ENCODE data around the gene ANKRD34B.
"Not testable (repeated sequence)": the region's sequence is repeated elsewhere in the genome, so short reads cannot be mapped to it uniquely, and the experiment has no call there.

ANKRD34B gene

DNA sequence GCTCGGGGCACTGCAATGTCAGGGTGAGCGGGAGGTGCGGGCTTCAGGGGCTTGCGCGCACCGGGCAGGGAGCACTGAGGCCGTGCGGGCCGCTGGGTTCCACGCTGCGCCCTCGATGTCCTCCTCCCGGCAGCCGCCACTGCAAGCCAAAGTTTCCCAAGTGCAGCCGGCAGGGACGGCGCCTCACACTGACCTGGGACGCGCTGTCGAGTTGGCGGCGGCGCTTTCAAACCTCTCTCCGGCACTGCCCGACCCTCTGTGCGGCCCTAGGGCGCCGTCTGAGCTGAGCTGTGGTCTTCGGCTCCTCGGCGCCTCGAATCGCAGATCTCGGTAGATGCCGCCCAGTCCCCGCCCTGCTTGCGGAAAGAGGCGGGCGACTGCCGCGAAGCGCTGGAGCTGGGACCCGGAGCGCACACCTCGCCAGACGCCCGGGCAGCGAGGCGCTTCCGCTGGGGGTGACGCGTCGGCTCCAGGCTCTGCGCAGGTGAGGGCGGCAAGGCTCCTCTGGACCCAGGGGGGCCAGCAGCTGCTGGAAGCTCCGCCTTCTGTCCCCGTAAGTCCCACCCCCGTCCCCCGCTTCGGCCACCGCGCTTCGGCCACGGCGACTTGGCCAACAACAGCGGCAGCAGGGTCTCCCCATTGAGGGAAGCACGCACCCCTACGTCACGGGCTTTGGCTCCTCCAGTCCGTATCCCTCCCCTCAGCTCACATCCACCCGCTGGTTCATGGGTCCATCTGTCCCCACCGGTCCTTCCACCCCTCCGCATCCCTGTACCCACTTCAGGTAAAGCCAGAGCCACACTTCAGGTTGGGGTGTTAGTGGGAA, at the start of gene ANKRD34B:
ANKRD34B (minus strand) TSS at position 320 of the 826 bp plus-strand sequence. CDS start 10,261 bp downstream, outside the sequence.
- no peak for DNase-seq (ENCODE audit: low spot score)

- DNase-seq (ENCODE audit: low spot score) = peak; percentile 5
Observed at GRCh38 chr5:80619086-80619485, 49.0 kb upstream of the ANKRD34B start.

GRCh38 chr5:80618438-80618837, 48.4 kb upstream of the ANKRD34B start:
- no peak for DNase-seq (ENCODE audit: low spot score)

DNA sequence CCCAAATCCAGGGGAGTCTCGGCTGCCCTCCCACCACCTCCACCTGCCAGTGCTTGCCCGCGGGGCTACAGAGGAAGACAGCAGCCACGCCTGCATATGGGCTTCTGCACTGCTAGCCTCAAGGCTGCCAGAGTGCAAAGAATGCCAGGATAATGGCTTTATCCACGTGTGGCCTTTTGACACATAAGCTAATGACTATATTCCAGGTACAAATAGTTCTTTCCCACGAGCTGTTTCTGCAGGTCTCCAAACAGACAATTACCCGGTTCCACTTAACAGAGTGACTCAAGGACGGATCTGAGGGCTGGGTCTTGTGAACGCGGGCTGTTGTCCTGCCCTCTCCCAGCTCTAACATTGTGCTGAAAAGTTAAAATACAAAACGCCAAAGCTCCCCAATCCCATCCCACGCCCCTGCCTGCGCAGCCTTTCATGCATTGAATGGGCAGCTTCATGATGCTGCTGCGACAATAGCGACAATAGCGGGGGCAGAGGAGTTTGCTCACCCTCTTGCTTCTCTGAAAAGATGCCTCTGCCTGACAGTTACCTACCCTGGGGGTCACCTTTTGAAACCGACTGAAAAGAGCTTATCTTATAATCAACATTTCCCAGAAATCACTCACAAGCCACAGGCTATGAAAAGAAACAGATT, 45.3 kb upstream of the ANKRD34B start:
- DNase-seq (ENCODE audit: low spot score) = peak; percentile 28

DNA sequence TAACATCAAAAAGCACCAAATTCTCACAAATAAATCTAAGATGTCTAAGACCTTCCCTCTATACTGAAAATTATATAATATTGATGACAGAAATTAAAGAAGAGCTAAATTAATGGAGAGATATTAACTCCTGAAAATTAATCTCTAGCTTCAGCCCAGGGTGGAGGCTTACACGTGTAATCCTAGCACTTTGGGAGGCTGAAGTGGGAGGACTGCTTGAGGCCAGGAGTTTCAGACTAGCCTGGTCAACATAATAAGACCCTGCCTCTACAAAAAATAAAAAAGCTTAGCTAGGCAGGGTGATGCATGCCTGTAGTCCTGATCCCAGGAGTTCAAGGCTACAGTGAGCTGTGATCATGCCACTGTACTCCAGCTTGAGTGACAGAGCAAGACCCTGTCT, 39.6 kb upstream of the ANKRD34B start:
- DNase-seq (ENCODE audit: low spot score) = no peak

DNA sequence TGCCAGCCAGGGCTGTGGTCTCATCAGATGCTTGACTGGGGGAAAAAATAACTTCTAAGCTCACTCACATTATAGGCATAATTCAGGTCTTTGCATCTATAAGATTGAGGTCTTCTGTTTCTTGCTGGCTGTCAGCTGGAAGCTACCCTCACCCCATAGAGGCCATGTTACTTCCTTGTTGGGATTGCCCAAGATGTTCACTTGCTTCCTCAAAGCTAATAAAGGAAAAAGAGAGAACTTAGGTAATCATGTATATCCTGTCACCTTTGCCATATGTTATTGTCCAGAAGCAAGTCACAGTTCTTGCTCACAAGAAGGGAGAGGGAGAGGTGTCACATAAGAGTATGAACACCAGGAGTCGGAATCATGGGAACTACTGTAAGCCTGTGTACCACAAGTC, 38.7 kb upstream of the ANKRD34B start:
- no peak for DNase-seq (ENCODE audit: low spot score)

GRCh38 chr5:80607832-80608231, 37.8 kb upstream of the ANKRD34B start:
- no peak for DNase-seq (ENCODE audit: low spot score)

DNA sequence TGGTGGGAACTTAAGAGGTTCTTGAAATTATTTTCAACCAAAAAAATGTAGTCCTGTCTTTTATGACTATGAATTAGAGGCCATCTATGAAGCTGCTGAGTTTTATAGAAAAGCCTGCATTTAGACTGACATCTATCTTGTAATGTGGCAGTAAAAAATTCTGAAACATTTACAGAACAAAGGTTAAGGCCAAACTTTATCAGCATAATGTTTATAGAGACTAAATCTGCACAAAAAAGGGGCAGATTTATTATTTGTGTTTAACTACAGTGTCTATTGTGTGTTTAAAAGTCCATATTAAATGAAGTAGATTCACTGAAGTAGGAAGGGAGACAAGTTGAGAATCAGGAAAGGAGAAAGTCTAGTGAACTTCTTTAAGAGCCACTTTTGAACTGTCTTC, 37.3 kb upstream of the ANKRD34B start:
- no peak for DNase-seq (ENCODE audit: low spot score)

DNA sequence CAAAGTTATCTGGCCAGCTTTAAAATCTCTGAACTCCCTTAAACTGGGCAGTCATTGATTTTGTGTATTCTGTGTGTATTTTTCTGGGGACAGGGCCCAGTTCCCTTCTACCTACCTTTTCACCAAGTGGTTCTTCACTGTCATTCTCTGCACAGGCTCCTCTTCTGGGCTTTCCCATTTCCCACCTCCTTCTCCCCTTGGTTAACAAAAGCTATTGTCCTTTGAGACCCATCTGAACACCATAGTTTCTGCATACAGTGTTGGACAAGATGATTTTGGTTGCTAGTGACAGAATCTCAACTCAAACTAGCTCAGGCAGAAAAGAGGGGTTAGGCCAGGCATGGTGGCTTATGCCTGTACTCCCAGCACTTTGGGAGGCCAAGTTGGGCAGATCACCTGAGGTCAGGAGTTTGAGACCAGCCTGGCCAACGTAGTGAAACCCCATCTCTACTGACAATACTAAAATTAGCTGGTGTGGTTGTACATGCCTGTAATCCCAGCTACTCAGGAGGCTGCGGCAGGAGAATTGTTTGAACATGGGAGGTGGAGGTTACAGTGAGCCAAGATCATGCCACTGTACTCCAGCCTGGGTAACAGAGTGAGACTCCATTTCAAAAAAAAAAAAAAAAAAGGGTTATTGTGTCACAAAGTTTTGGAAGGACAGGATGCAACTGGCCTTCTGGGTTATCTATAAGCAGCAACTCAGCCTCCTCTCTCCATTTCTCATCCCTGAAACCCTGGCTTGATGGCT, 31.0 kb upstream of the ANKRD34B start:
- DNase-seq (ENCODE audit: low spot score) = no peak

- no peak for DNase-seq (ENCODE audit: low spot score)
Observed at GRCh38 chr5:80597500-80597899, 27.4 kb upstream of the ANKRD34B start.

GRCh38 chr5:80594810-80595209, 24.7 kb upstream of the ANKRD34B start:
- DNase-seq (ENCODE audit: low spot score) = no peak

GRCh38 chr5:80592761-80593160, 22.7 kb upstream of the ANKRD34B start:
- no peak for DNase-seq (ENCODE audit: low spot score)

DNA sequence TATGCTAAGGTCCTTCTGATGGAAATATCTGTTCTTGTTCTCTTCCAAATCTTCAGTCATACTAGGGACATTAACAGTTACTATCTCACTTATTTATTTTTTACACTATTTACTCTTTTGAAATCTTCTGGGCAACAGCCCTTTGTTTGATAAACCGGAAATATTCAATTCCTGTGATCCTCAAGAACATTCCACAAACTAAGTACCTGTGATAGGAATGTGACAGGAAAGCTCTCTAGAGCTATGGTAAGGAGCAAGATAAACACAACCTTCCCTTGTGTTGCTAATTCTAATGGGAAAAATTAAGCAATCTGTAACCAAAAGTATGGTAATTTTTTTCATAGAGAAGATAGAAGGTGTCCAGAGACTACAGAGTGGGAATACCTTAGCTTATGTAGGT, 22.0 kb upstream of the ANKRD34B start:
- DNase-seq (ENCODE audit: low spot score) = no peak

- no peak for DNase-seq (ENCODE audit: low spot score)
Observed at GRCh38 chr5:80591352-80591751, 21.3 kb upstream of the ANKRD34B start.

DNA sequence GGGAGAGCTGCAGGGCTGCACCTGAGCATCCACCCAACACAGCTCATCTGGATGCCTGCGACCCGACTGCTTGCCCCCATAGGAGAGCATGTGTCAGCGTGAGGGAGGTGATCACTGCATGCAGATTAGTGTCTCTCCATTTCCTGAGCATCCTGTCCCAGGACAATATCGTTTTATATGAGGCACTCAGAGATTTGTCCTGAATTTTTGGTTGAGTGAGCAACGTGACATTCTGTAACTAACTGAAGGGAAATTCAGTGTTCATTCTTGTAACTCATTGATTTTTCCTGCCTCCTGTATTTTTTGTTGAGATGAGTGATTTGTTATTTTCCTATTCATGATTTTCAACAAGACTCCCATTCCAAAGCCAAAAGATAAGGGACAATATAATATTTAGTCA, 20.7 kb upstream of the ANKRD34B start:
- no peak for DNase-seq (ENCODE audit: low spot score)

DNA sequence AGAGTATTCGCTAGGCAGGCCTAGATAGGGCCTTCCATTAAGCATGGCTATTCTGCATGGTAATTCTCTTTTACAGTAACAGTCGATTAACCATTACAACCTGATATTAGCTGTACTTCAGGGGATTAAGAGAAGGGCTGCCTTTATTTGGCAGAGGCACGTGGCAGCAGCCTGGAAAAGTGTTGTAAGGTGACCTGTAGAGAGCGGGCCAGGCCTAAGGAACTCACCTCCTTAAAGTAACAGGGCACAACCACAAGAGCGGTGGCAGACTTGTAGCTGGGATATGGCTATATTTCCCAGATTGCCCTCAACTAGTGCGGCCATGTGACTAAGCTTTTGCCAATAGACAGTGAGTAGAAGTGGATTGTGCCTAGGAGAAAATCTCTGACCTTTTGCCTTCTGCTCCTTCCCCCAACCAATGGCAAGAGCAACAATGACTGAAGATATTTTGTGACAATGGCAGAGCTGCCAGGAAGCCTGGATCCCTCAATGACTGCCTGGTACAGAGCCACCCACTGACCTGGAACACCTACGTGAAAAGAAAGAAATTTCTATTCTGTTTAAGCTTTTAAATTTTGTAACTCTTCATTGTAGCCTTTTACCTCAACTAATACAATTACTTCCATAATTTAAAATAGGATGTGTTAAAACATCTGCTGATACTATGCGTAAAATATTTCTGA, 18.9 kb upstream of the ANKRD34B start:
- no peak for DNase-seq (ENCODE audit: low spot score)

DNA sequence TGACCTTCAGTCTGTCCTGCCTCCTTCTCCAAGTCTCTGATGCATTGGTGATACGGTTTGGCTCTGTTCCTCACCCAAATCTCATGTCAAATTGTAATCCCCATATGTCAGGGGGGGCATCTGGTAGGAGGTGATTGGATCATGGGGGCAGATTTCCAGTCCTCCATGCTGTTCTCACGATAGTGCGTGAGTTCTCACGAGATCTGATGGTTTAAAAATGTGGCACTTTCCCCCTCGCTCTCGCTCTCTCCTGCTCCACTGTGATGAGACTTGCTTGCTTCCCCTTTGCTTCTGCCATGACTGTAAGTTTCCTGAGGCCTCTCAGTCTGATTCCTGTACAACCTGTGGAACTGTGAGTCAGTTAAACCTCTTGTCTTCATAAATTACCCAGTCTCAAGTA, 14.7 kb upstream of the ANKRD34B start:
- no peak for DNase-seq (ENCODE audit: low spot score)

GRCh38 chr5:80580291-80580690, 10.2 kb upstream of the ANKRD34B start:
- DNase-seq (ENCODE audit: low spot score) = not testable (repeated sequence)

GRCh38 chr5:80579050-80579449, 9.0 kb upstream of the ANKRD34B start:
- no peak for DNase-seq (ENCODE audit: low spot score)

DNA sequence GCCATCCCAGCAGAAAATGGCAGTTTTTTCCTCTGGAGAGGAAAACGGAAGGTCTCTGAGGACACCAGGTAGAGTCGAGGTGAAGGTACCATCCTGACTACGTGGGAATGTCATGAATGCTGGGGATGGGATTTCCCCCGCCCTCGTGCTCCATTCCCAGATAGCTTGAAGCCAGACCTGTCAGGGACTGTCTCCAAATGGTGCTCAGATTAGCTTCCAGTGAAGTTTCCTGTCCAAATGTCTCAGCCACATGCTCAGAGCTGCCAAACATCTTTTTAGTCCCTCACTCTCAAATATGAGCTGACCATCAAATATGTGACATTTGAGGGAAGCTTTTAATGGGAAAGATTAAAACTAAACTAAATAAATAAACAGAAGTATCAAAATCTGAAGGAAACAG, 7.6 kb upstream of the ANKRD34B start:
- no peak for DNase-seq (ENCODE audit: low spot score)

DNA sequence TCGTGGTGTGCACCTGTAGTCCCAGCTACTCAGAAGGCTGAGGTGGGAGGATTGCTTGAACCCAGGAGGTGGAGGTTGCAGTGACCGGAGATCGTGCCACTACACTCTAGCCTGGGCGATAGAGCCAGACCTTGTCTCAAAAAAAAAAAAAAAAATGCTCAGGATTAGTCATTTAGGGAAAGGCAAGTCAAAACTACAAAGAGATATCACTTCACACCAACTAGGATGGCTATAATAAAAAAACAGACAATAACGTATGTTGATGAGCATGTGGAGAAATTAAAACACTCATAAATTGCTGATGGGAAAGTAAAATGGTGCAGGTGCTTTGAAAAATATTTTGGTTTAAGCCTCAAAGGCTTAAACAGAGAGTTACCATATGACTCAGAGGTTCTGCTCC, 6.3 kb upstream of the ANKRD34B start:
- no peak for DNase-seq (ENCODE audit: low spot score)

DNA sequence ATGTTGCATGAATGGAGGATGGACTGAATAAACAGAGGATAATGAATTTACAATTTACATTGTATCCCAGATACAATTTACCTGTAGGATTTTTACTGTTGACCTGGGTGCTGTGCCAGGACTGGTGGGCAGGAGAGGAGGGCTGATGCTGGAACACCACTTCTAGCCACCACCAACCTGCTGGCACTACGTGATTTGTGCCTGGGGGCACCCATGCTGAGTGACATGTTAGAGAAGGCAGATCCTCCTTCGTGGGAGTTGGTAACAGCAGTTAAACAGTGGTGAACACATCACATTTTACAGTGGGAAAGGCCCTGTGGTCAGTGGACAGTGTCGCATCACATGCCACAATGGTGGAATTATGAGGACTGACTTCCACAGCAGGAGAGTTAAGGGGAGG, 3.0 kb upstream of the ANKRD34B start:
- no peak for DNase-seq (ENCODE audit: low spot score)
